Testis (tissue), 3 donors: ENCODE results near the gene PTPRQ. TPM values are rescaled to one million over a fixed set of nuclear protein-coding genes. Genes with fewer than 3 reads are reported as not detected.

Experiments
- DNase-seq: peaks from one replicate; pipeline ENCODE4 v3.0.0-alpha.2; 2019
- H3K27ac ChIP-seq, 2 donors: fragments of 200-600 bp; sonication (generic); one replicate each; pipeline ENCODE4 v1.5.1; 2019
- H3K27me3 ChIP-seq: fragments of 200-600 bp; sonication (generic); one replicate; pipeline ENCODE4 v1.5.1; 2019
- H3K36me3 ChIP-seq: fragments of 200-600 bp; sonication (generic); one replicate; pipeline ENCODE4 v1.5.1; 2017; ENCODE audit warnings: low read depth; ENCODE audit errors: missing control alignments
- H3K4me1 ChIP-seq: fragments of 200-600 bp; sonication (generic); one replicate; pipeline ENCODE4 v1.5.1; 2019
- H3K4me3 ChIP-seq, 2 donors: fragments of 200-600 bp; sonication (generic); one replicate each; pipeline ENCODE4 v1.5.1; 2017 to 2019
- H3K9me3 ChIP-seq: fragments of 200-600 bp; sonication (generic); one replicate; pipeline ENCODE4 v1.5.1; 2017
- POLR2A ChIP-seq: fragments of 450-650 bp; IDR thresholded peaks from one replicate; pipeline ENCODE4 v1.6.1; 2017; ENCODE audit warnings: antibody characterized with exemption, mild to moderate bottlenecking, moderate library complexity
- WGBS, 2 donors: methylation state at CpG; one replicate each; pipeline ENCODE4 v1.1.5; 2018; 5-methylcytosine and 5-hydroxymethylcytosine counted together
- intact Hi-C: fragments of 100-400 bp; cut with DNase I; formaldehyde crosslinking; loops from one replicate; pipeline ENCODE4 v1.15.1; 2023; ENCODE audit warnings: low total_unique reads
- polyA plus RNA-seq: library from polyadenylated mRNA; stranded (reverse); fragments of 350-450 nt; fragmentation: Illumina TruSeq; extraction: RNeasy Lipid Tissue Mini Kit (QIAGEN cat#74804); gene quantifications from one replicate; pipeline ENCODE4 v1.2.3, GENCODE V29; 2014; ENCODE audit warnings: low read depth, low replicate concordance; ENCODE audit not compliant: insufficient read depth
- total RNA-seq, 2 donors: library from RNA; depleted of rRNA; stranded (reverse); fragments of >200 nt; gene quantifications; one replicate each; pipeline ENCODE4 v1.2.3, GENCODE V29; 2016
- TF ChIP-seq, protein P1 (sequence below), 3 experiments: fragments of 450-650 bp in 2 of 3; fragments of 200-600 bp in 1 of 3; sonication (generic) in 1 of 3; IDR thresholded peaks; one replicate each; pipeline ENCODE4 v1.5.1; 2016 to 2019; ENCODE audit warnings: antibody characterized with exemption in 3 of 3, mild to moderate bottlenecking in 2 of 3, moderate library complexity in 1 of 3

Gene PTPRQ
- total and polyA plus RNA-seq, 3 donors from 2014 or later: 1.4 to 3.8 (median 3.7) TPM

DNA sequence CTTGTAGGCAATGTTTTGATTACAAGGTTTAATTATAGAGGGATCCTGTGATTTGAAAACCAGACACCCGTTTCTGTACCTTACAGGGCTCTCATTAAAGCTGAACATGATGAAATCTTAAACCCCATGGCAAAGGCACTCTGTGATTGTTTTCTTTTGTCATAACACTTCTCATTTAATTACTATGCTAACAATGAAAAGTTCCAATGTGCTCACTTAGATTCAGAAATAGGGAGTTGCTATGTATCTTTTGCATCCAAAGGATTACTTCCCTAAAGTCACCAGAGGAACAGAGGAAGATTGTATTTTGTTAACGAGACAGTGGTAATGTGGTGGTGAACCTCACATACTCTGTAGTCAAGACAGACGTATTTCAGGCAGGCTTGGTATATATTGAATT, 181.9 kb downstream of the PTPRQ start:
- H3K27ac ChIP-seq: no peak overlapping the region
- 57 to 58% methylated on average over 3 of the region's 3 CpGs for WGBS, 2 donors

DNA sequence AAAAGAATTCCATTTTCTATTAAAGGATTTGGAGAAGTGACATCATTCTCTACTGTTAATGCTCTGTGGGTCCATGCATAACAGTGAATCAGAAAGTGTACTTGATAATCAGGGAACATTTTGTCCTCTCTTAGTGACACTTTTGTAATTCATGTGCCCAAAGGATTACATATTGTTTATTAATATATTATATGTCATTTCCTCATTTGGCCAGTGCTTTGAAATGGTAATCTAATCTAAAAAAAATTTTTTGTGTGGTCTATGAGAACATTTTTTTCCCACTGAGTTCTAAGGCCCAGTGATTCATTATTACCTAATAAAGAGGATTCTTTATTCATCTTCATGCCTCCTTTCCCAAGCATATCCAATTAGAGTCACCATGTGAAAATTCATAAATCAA, 183.7 kb downstream of the PTPRQ start:
- TF ChIP-seq, protein P1, sequence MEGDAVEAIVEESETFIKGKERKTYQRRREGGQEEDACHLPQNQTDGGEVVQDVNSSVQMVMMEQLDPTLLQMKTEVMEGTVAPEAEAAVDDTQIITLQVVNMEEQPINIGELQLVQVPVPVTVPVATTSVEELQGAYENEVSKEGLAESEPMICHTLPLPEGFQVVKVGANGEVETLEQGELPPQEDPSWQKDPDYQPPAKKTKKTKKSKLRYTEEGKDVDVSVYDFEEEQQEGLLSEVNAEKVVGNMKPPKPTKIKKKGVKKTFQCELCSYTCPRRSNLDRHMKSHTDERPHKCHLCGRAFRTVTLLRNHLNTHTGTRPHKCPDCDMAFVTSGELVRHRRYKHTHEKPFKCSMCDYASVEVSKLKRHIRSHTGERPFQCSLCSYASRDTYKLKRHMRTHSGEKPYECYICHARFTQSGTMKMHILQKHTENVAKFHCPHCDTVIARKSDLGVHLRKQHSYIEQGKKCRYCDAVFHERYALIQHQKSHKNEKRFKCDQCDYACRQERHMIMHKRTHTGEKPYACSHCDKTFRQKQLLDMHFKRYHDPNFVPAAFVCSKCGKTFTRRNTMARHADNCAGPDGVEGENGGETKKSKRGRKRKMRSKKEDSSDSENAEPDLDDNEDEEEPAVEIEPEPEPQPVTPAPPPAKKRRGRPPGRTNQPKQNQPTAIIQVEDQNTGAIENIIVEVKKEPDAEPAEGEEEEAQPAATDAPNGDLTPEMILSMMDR (IDR thresholded peaks at IDR 0.05): no peak
- TF ChIP-seq POLR2A: no peak
- Histone ChIP-seq H3K36me3 (no peaks in the 10 kb centered on the region), H3K4me1 (no peaks in the 10 kb centered on the region), H3K27ac (no peak overlapping the region), H3K4me3 (no peak overlapping the region), H3K27me3 (no peaks in the 10 kb centered on the region), H3K9me3 (no peaks in the 10 kb centered on the region)
- intact Hi-C loops: no loop called here
- no peak for DNase-seq

More for the DNA sequence above, 181.9 kb downstream of the PTPRQ start:
- Histone ChIP-seq H3K27me3 (no peaks in the 10 kb centered on the region), H3K4me3 (no peak overlapping the region), H3K4me1 (no peaks in the 10 kb centered on the region), H3K9me3 (no peaks in the 10 kb centered on the region), H3K36me3 (no peaks in the 10 kb centered on the region)
- intact Hi-C loops: no loop called here
- TF ChIP-seq, protein P1 (IDR thresholded peaks at IDR 0.05): no peak
- TF ChIP-seq POLR2A: no peak
- DNase-seq: no peak

DNA sequence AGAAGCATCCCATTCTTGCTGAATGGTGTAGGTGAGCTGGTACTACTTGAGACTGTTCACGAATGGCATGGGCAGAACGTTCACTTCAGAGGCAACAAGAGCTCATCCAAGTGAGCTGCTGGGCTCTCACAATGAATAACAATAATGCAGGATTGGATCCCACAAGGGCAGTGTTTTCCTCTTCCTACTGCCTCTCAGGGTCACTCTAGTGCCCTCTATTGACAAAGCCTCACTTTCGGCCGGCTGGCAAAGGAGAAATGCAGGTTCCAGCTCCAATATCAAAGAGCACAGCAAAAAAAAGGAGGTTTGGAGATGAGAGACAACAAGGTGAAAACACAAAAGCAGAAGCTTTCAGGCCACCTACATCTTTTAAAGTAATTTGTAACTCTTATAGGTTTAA, 188.8 kb downstream of the PTPRQ start:
- peak; percentile 28 for DNase-seq
- no peak for TF ChIP-seq POLR2A
- TF ChIP-seq, protein P1 (IDR thresholded peaks at IDR 0.05): no peak
- no peaks in the 10 kb centered on the region for H3K9me3 ChIP-seq
- no peaks in the 10 kb centered on the region for H3K4me1 ChIP-seq
- H3K4me3 ChIP-seq: no peak overlapping the region
- no peak overlapping the region for H3K27ac ChIP-seq
- no peaks in the 10 kb centered on the region for H3K27me3 ChIP-seq
- WGBS, 2 donors: 55 to 58% methylated on average over 4 of the region's 4 CpGs
- no peaks in the 10 kb centered on the region for H3K36me3 ChIP-seq
- intact Hi-C loops: no loop called here

DNA sequence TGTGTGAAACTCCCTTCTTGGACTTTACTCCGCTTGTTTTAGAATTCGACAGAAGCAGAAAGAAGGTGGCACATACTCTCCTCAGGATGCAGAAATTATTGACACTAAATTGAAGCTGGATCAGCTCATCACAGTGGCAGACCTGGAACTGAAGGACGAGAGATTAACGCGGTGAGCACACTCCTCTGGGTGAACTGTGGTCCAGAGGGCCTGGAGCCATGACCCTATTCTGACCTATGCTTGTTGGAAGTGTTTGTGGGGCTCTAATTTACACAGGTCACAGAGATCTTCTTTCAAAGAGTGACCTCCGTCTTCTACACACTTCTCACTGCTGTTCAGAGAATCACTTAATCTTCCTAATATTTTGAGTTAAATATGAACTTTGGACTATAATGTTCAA, 190.9 kb downstream of the PTPRQ start:
- Histone ChIP-seq H3K9me3 (no peaks in the 10 kb centered on the region), H3K4me3 (no peak overlapping the region), H3K4me1 (no peaks in the 10 kb centered on the region), H3K27ac (no peak overlapping the region), H3K36me3 (no peaks in the 10 kb centered on the region), H3K27me3 (no peaks in the 10 kb centered on the region)
- no peak for TF ChIP-seq POLR2A
- TF ChIP-seq, protein P1 (IDR thresholded peaks at IDR 0.05): no peak
- intact Hi-C loops: no loop called here
- no peak for DNase-seq
- WGBS, 2 donors: 69 to 75% methylated on average over 6 of the region's 6 CpGs

DNA sequence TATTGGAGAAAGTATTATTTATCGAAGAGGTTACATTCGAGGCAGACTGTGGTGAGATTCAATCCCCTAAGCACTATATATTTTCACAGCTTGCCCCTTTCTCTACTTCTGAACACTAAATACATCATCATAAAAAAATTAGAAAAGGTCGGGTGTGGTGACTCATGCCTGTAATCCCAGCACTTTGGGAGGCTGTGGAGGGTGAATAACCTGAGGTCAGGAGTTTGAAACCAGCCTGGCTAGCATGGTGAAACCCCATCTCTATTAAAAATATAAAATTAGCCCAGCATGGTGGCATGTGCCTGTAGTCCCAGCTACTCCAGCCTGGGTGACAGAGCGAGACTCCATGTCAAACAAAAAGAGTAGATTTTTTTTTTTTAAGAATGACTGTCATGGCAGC, 192.8 kb downstream of the PTPRQ start:
- H3K27me3 ChIP-seq: no peaks in the 10 kb centered on the region
- H3K36me3 ChIP-seq: no peaks in the 10 kb centered on the region
- WGBS, 2 donors: 83 to 92% methylated on average over 4 of the region's 4 CpGs

More for the DNA sequence above, 192.8 kb downstream of the PTPRQ start:
- Histone ChIP-seq H3K4me3 (no peak overlapping the region), H3K27ac (no peak overlapping the region), H3K9me3 (no peaks in the 10 kb centered on the region), H3K4me1 (no peaks in the 10 kb centered on the region)
- intact Hi-C loops: no loop called here
- no peak for TF ChIP-seq POLR2A
- TF ChIP-seq, protein P1 (IDR thresholded peaks at IDR 0.05): no peak
- no peak for DNase-seq
